DOHH2 (cell line): Measurements from ENCODE around the gene RNF17.

Source experiments
- EZH2phosphoT487 ChIP-seq: fragments of 200-600 bp; sonication (generic); IDR thresholded peaks from 2 replicates; pipeline ENCODE4 v1.6.1; 2017; ENCODE audit warnings: borderline replicate concordance, mild to moderate bottlenecking, antibody characterized with exemption, low read length, moderate library complexity, mixed read lengths
- TF ChIP-seq, protein P1 (sequence below): fragments of 200-600 bp; sonication (generic); IDR thresholded peaks from one replicate; pipeline ENCODE4 v1.5.1; 2014; ENCODE audit warnings: antibody characterized with exemption, mild to moderate bottlenecking, low read depth, low read length; ENCODE audit not compliant: poor library complexity, severe bottlenecking

- TF ChIP-seq, protein P1, sequence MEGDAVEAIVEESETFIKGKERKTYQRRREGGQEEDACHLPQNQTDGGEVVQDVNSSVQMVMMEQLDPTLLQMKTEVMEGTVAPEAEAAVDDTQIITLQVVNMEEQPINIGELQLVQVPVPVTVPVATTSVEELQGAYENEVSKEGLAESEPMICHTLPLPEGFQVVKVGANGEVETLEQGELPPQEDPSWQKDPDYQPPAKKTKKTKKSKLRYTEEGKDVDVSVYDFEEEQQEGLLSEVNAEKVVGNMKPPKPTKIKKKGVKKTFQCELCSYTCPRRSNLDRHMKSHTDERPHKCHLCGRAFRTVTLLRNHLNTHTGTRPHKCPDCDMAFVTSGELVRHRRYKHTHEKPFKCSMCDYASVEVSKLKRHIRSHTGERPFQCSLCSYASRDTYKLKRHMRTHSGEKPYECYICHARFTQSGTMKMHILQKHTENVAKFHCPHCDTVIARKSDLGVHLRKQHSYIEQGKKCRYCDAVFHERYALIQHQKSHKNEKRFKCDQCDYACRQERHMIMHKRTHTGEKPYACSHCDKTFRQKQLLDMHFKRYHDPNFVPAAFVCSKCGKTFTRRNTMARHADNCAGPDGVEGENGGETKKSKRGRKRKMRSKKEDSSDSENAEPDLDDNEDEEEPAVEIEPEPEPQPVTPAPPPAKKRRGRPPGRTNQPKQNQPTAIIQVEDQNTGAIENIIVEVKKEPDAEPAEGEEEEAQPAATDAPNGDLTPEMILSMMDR: no peak
- TF ChIP-seq EZH2phosphoT487: no peak
Observed at GRCh38 chr13:24897293-24897692, 133.3 kb downstream of the RNF17 start.
